NCI-H82 treated with DMSO at 0.1 percent for 48 hours (cell line): Measurements from ENCODE around the gene LZTR1.
"Not testable (repeated sequence)": the region's sequence is repeated elsewhere in the genome, so short reads cannot be mapped to it uniquely, and the experiment has no call there.

ENCODE experiments used
- DNase-seq: peaks from one replicate; lab custom pipeline; 2025; ENCODE audit not compliant: unreplicated experiment; lab: John Stamatoyannopoulos, UW

Gene LZTR1

GRCh38 chr22:20965104-20965887, 16.8 kb upstream of the LZTR1 start:
- DNase-seq, result no peak

GRCh38 chr22:20965888-20966855, 15.9 kb upstream of the LZTR1 start:
- no peak for DNase-seq

- no peak for DNase-seq
These were observed 15.0 kb upstream of the LZTR1 start, which contains the start of gene AIFM3 for GRCh38 chr22:20966883-20967696. TSS of gene AIFM3 (plus strand) at chr22:20967255. CDS start at chr22:20967945, 690 bp downstream.

GRCh38 chr22:20967697-20968211, 14.3 kb upstream of the LZTR1 start:
- DNase-seq, result no peak

- no peak for DNase-seq
These were observed 13.7 kb upstream of the LZTR1 start for GRCh38 chr22:20968281-20968977.

- no peak for DNase-seq
These were observed 11.0 kb upstream of the LZTR1 start for GRCh38 chr22:20970939-20971657.

GRCh38 chr22:20972014-20972694, 9.9 kb upstream of the LZTR1 start:
- DNase-seq, result not testable (repeated sequence)

GRCh38 chr22:20972933-20973577, 9.0 kb upstream of the LZTR1 start:
- DNase-seq, result no peak

- no peak for DNase-seq
These were observed 8.3 kb upstream of the LZTR1 start for GRCh38 chr22:20973634-20974286.

- no peak for DNase-seq
These were observed 7.7 kb upstream of the LZTR1 start for GRCh38 chr22:20974336-20974955.

GRCh38 chr22:20975541-20976290, 6.4 kb upstream of the LZTR1 start:
- no peak for DNase-seq

GRCh38 chr22:20976291-20976877, 5.7 kb upstream of the LZTR1 start:
- DNase-seq, result no peak

- DNase-seq, result no peak
These were observed 5.1 kb upstream of the LZTR1 start for GRCh38 chr22:20977019-20977418.

GRCh38 chr22:20977516-20978170, 4.5 kb upstream of the LZTR1 start:
- no peak for DNase-seq

GRCh38 chr22:20978419-20978818, 3.7 kb upstream of the LZTR1 start:
- DNase-seq, result no peak
